HFFc6 (cell line): Measurements from ENCODE around the gene SMIM15. TPM values are rescaled to one million over a fixed set of nuclear protein-coding genes. Genes with fewer than 3 reads are reported as not detected.

Experiments used
- DNase-seq: peaks from one replicate; pipeline ENCODE4 v3.0.0-alpha.2; 2018
- H3K27ac Mint-ChIP-seq: 2 replicates; pipeline ENCODE4 v1.8.0; 2020; ENCODE audit warnings: mild to moderate bottlenecking, mixed read lengths
- H3K27me3 Mint-ChIP-seq: 2 replicates; pipeline ENCODE4 v1.8.0; 2021; ENCODE audit warnings: mild to moderate bottlenecking, moderate library complexity, mixed read lengths; ENCODE audit not compliant: insufficient read depth
- H3K36me3 Mint-ChIP-seq: 2 replicates; pipeline ENCODE4 v1.8.0; 2021; ENCODE audit warnings: low read depth, mixed read lengths
- H3K4me1 Mint-ChIP-seq: 2 replicates; pipeline ENCODE4 v1.8.0; 2020; ENCODE audit warnings: low read depth, mixed read lengths
- H3K4me3 Mint-ChIP-seq: 2 replicates; pipeline ENCODE4 v1.8.0; 2020; ENCODE audit warnings: mild to moderate bottlenecking, moderate library complexity, mixed read lengths
- H3K9me3 Mint-ChIP-seq: 2 replicates; pipeline ENCODE4 v1.8.0; 2020; ENCODE audit warnings: mild to moderate bottlenecking, mixed read lengths
- CTCF ChIP-seq: fragments of 200-600 bp; sonication (generic); IDR thresholded peaks from 2 replicates; pipeline ENCODE4 v1.5.0; 2021; ENCODE audit warnings: antibody characterized with exemption, mild to moderate bottlenecking
- total RNA-seq, 6 experiments: library from RNA; stranded (reverse); fragmentation: NEBNext Ultra II Directional; extraction: Animal tissue kit (Norgen Biotek cat#: 25700); gene quantifications; 2 replicates in 1 of 6; 3 replicates in 5 of 6; pipeline ENCODE4 v1.2.3, GENCODE V29; 2021

SMIM15 gene
- total RNA-seq, 6 experiments from 2014 or later, result 62.6 to 76.8 (median 68.6) TPM

- H3K27ac Mint-ChIP-seq, result no peak overlapping the region
- no peak for DNase-seq
- H3K4me1 Mint-ChIP-seq, result no peaks in the 10 kb centered on the region
- no peak overlapping the region for H3K4me3 Mint-ChIP-seq
- H3K36me3 Mint-ChIP-seq, result no peaks in the 10 kb centered on the region
- TF ChIP-seq CTCF, result no peak
- H3K27me3 Mint-ChIP-seq, result no peaks in the 10 kb centered on the region
- no peaks in the 10 kb centered on the region for H3K9me3 Mint-ChIP-seq
Observed at GRCh38 chr5:61142811-61143210, 19.5 kb downstream of the SMIM15 start.

DNA sequence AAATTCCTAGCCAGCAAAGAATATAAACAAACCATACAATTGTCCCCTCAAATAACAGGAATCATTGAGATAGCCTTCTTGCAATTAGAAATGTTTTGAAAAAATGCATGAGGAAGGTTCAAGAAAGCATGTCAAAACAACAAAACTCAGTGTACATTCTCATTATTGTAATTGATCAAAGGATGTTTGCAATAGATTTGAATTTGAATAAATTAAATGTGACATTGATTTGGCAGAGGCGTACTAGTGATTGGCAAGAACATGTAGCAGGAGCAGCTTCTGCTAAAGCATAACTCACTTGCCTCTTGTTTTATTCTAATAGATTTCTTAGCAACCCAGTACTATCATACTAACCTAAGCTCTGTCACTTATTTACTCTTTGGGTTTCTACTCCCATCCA, 19.9 kb downstream of the SMIM15 start:
- no peaks in the 10 kb centered on the region for H3K9me3 Mint-ChIP-seq
- TF ChIP-seq CTCF, result no peak
- no peak overlapping the region for H3K27ac Mint-ChIP-seq
- H3K36me3 Mint-ChIP-seq, result no peaks in the 10 kb centered on the region
- H3K4me1 Mint-ChIP-seq, result no peaks in the 10 kb centered on the region
- H3K4me3 Mint-ChIP-seq, result no peak overlapping the region
- DNase-seq, result no peak
- H3K27me3 Mint-ChIP-seq, result no peaks in the 10 kb centered on the region

GRCh38 chr5:61141801-61142200, 20.5 kb downstream of the SMIM15 start:
- Mint-ChIP-seq H3K27ac (no peak overlapping the region), H3K4me3 (no peak overlapping the region), H3K9me3 (no peaks in the 10 kb centered on the region), H3K4me1 (no peaks in the 10 kb centered on the region), H3K27me3 (no peaks in the 10 kb centered on the region), H3K36me3 (no peaks in the 10 kb centered on the region)
- TF ChIP-seq CTCF, result no peak
- DNase-seq, result no peak

DNA sequence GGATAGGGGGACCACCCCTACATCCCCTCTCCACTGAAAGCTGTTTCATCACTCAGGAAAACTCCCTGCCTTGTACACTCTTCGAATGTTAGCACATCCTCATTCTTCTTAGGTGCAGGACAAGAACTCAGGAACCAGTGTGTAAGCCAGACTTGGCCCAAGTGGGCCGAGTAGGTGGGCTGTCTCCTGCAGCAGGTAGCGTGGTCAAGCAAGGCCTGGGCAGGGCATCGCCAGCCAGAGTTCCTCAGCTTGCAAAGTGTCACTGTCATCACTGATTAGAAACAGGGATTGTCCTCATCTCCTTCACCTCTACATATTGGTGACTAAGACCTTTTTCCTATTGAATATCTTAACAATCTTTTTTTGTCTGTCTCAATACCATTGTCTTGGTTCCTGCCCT, 22.3 kb downstream of the SMIM15 start:
- TF ChIP-seq CTCF, result no peak
- Mint-ChIP-seq H3K27ac (no peak overlapping the region; the same call in 1 of the 2 replicates), H3K4me1 (no peaks in the 10 kb centered on the region), H3K4me3 (no peak overlapping the region), H3K27me3 (no peaks in the 10 kb centered on the region), H3K36me3 (no peaks in the 10 kb centered on the region), H3K9me3 (no peaks in the 10 kb centered on the region)
- no peak for DNase-seq

DNA sequence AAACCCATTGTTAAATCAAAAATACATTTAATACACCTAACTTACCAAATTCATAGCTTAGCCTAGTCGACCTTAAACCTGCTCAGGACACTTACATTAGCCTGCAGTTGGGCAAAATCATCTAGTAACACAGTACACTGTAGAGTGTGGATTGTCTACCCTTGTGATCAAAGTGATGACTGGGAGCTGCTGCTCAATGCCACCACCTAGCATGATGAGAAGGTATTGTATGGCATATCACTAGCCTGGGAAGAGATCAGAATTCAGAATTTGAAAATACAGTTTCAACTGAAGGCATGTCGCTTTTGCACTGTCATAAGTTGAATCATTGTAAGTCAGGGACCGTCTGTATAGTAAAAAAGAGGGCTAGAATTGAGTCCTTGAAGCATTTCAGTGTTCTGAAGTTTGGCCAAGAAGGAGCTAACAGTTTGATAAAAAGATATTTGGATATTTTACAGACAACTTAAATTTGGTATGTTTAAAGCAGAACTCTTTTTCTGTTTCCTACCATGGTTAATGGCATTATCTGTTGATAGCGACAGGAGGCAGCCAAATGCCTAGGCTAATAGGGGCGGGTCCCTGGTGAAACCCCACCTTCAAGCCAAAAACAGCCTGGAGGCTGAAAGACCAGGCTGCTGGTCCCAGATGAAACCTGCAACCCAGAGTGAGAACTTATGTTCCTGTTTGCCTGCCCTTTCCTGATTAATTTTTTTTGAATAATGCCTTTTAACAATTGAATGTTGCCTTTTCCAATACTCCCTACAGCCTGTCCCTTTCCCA, 23.0 kb downstream of the SMIM15 start:
- Mint-ChIP-seq H3K9me3 (no peaks in the 10 kb centered on the region), H3K27ac (no peak overlapping the region; the same call in 1 of the 2 replicates), H3K27me3 (no peaks in the 10 kb centered on the region), H3K4me1 (no peaks in the 10 kb centered on the region), H3K36me3 (no peaks in the 10 kb centered on the region), H3K4me3 (no peak overlapping the region)
- peak; percentile 64 for TF ChIP-seq CTCF
- DNase-seq, result no peak
